Measurements from ENCODE around the gene SPP1.
A peak's percentile ranks its signal among the peaks of the same experiment; 100 is the strongest.

The SPP1 gene

DNA sequence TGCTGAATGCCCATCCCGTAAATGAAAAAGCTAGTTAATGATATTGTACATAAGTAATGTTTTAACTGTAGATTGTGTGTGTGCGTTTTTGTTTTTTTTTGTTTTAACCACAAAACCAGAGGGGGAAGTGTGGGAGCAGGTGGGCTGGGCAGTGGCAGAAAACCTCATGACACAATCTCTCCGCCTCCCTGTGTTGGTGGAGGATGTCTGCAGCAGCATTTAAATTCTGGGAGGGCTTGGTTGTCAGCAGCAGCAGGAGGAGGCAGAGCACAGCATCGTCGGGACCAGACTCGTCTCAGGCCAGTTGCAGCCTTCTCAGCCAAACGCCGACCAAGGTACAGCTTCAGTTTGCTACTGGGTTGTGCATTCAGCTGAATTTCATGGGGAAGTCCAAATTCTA lies at the start of gene SPP1:
Gene SPP1 (plus strand): TSS at position 249 of the 400 bp plus-strand sequence. CDS start 1,182 bp downstream, outside the sequence.
- H3K4me1 ChIP-seq (ENCODE audit: control insufficient read depth, insufficient read depth, low read length), result no peaks in the 10 kb centered on the region
- H3K4me3 ChIP-seq (ENCODE audit: low read depth, low read length), result no peak within 1 kb of the TSS
- H3K36me3 ChIP-seq (ENCODE audit: control insufficient read depth in 2 of 2, insufficient read depth in 1 of 2, low read length in 2 of 2), result no peaks in the 10 kb centered on the region
- POLR2A ChIA-PET, result no interaction called here
- CTCF ChIA-PET, result interaction anchor here (0.9 to 3.2 kb wide), 5 partner anchors 21 to 431 kb away, joined by 3 to 18 read pairs (median 4); no protein-coding TSS in a partner anchor
- H3K27ac ChIP-seq (ENCODE audit: extremely low read depth, low read depth, low read length), result no peak within 1 kb of the TSS
- no peaks in the 10 kb centered on the region for H3K9me3 ChIP-seq (ENCODE audit: control insufficient read depth, insufficient read depth, low read depth, low read length)
- TF ChIP-seq KLF8 (tag by site-specific recombination; IDR thresholded peaks at IDR 0.05) (no peak), ZNF623 (tag by site-specific recombination; IDR thresholded peaks at IDR 0.05) (no peak), ZNF585B (tag by site-specific recombination; IDR thresholded peaks at IDR 0.05) (no peak), ZNF610 (tag by site-specific recombination; IDR thresholded peaks at IDR 0.05; ENCODE audit: borderline replicate concordance) (no peak), SALL2 (tag by site-specific recombination; IDR thresholded peaks at IDR 0.05; ENCODE audit: borderline replicate concordance) (no peak), ZNF768 (tag by site-specific recombination; IDR thresholded peaks at IDR 0.05) (no peak), ZNF777 (tag by site-specific recombination; IDR thresholded peaks at IDR 0.05; ENCODE audit: borderline replicate concordance) (no peak), ZBTB17 (tag by site-specific recombination; IDR thresholded peaks at IDR 0.05) (peak; percentile 62), ZNF133 (tag by site-specific recombination; IDR thresholded peaks at IDR 0.05) (no peak), IKZF3 (tag by site-specific recombination; IDR thresholded peaks at IDR 0.05) (0 out of 2 replicates have a peak, but pooled peaks have one; percentile 13), ZFHX2 (tag by site-specific recombination; conservative IDR thresholded peaks at IDR 0.05) (peak; percentile 60), EGR2 (tag by site-specific recombination; IDR thresholded peaks at IDR 0.05; ENCODE audit: low read depth) (peak; percentile 55; the same call in 1 of the 2 replicates)
- TF ChIP-seq, protein P1, sequence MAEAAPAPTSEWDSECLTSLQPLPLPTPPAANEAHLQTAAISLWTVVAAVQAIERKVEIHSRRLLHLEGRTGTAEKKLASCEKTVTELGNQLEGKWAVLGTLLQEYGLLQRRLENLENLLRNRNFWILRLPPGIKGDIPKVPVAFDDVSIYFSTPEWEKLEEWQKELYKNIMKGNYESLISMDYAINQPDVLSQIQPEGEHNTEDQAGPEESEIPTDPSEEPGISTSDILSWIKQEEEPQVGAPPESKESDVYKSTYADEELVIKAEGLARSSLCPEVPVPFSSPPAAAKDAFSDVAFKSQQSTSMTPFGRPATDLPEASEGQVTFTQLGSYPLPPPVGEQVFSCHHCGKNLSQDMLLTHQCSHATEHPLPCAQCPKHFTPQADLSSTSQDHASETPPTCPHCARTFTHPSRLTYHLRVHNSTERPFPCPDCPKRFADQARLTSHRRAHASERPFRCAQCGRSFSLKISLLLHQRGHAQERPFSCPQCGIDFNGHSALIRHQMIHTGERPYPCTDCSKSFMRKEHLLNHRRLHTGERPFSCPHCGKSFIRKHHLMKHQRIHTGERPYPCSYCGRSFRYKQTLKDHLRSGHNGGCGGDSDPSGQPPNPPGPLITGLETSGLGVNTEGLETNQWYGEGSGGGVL (tag by site-specific recombination; IDR thresholded peaks at IDR 0.05), result peak; percentile 74
- TF ChIP-seq, protein P2, sequence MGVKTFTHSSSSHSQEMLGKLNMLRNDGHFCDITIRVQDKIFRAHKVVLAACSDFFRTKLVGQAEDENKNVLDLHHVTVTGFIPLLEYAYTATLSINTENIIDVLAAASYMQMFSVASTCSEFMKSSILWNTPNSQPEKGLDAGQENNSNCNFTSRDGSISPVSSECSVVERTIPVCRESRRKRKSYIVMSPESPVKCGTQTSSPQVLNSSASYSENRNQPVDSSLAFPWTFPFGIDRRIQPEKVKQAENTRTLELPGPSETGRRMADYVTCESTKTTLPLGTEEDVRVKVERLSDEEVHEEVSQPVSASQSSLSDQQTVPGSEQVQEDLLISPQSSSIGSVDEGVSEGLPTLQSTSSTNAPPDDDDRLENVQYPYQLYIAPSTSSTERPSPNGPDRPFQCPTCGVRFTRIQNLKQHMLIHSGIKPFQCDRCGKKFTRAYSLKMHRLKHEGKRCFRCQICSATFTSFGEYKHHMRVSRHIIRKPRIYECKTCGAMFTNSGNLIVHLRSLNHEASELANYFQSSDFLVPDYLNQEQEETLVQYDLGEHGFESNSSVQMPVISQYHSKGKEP (tag by site-specific recombination; IDR thresholded peaks at IDR 0.05), result no peak

DNA sequence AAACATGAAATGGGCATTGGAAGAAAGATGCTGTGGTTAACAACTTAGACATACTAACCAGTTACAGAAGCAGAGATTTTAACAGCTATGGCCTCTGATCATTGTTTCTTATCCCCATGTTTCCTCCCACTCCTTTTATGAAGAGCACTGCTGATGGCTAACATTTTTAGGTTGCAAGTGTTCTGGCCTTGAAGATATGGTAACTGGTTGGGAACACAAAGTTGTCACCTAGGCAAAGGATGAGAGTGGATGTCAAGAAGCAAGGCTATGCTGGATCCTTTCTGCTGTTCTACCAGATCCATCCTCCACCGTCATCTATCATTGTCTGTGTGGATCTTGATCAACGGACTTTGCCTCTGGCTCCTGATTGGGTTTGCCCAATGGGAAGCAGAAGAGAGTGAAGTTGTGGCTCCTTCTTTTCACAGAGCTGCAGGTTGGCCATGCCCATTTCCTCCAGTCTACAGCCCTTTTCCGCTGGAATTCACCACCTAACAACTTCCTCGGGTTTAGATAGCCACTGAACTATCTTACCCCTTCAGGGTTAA lies 48.9 kb upstream of the SPP1 start:
- ChIA-PET POLR2A (no interaction called here), CTCF (no interaction called here)
- TF ChIP-seq ZNF416 (tag by site-specific recombination; IDR thresholded peaks at IDR 0.05) (no peak), ZNF48 (tag by site-specific recombination; IDR thresholded peaks at IDR 0.05) (no peak)
- TF ChIP-seq, protein P3, sequence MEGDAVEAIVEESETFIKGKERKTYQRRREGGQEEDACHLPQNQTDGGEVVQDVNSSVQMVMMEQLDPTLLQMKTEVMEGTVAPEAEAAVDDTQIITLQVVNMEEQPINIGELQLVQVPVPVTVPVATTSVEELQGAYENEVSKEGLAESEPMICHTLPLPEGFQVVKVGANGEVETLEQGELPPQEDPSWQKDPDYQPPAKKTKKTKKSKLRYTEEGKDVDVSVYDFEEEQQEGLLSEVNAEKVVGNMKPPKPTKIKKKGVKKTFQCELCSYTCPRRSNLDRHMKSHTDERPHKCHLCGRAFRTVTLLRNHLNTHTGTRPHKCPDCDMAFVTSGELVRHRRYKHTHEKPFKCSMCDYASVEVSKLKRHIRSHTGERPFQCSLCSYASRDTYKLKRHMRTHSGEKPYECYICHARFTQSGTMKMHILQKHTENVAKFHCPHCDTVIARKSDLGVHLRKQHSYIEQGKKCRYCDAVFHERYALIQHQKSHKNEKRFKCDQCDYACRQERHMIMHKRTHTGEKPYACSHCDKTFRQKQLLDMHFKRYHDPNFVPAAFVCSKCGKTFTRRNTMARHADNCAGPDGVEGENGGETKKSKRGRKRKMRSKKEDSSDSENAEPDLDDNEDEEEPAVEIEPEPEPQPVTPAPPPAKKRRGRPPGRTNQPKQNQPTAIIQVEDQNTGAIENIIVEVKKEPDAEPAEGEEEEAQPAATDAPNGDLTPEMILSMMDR (tag by site-specific recombination; IDR thresholded peaks at IDR 0.05), result no peak
- TF ChIP-seq, protein P4, sequence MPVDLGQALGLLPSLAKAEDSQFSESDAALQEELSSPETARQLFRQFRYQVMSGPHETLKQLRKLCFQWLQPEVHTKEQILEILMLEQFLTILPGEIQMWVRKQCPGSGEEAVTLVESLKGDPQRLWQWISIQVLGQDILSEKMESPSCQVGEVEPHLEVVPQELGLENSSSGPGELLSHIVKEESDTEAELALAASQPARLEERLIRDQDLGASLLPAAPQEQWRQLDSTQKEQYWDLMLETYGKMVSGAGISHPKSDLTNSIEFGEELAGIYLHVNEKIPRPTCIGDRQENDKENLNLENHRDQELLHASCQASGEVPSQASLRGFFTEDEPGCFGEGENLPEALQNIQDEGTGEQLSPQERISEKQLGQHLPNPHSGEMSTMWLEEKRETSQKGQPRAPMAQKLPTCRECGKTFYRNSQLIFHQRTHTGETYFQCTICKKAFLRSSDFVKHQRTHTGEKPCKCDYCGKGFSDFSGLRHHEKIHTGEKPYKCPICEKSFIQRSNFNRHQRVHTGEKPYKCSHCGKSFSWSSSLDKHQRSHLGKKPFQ (tag by site-specific recombination; IDR thresholded peaks at IDR 0.05), result no peak
- Histone ChIP-seq H3K9me3 (ENCODE audit: control insufficient read depth, insufficient read depth, low read depth, low read length) (no peaks in the 10 kb centered on the region), H3K4me3 (ENCODE audit: low read depth, low read length) (no peak overlapping the region), H3K36me3 (ENCODE audit: control insufficient read depth in 2 of 2, insufficient read depth in 1 of 2, low read length in 2 of 2) (no peaks in the 10 kb centered on the region), H3K27ac (ENCODE audit: extremely low read depth, low read depth, low read length) (no peak overlapping the region), H3K4me1 (ENCODE audit: control insufficient read depth, insufficient read depth, low read length) (no peaks in the 10 kb centered on the region)
